Hepatocyte (in vitro differentiated cells): ENCODE results near the gene RAI1.

ENCODE experiments used
- CTCF ChIP-seq: fragments of 200-600 bp; sonication (generic); IDR thresholded peaks from 2 replicates; pipeline ENCODE4 v1.5.1; 2016; ENCODE audit warnings: antibody characterized with exemption, mild to moderate bottlenecking; ENCODE audit not compliant: poor library complexity
- EZH2 ChIP-seq: fragments of 200-600 bp; sonication (generic); IDR thresholded peaks from 2 replicates; pipeline ENCODE4 v1.6.1; 2016; ENCODE audit warnings: antibody characterized with exemption, mild to moderate bottlenecking, borderline replicate concordance
- EZH2phosphoT487 ChIP-seq: fragments of 200-600 bp; sonication (generic); IDR thresholded peaks from one replicate; pipeline ENCODE4 v1.6.1; 2018; ENCODE audit warnings: antibody characterized with exemption, mild to moderate bottlenecking, low read depth, moderate library complexity; ENCODE audit not compliant: unreplicated experiment, severe bottlenecking

GRCh38 chr17:17789410-17789809, 108.2 kb downstream of the RAI1 start:
- TF ChIP-seq CTCF (no peak), EZH2 (no peak), EZH2phosphoT487 (no peak)
